ENCODE results near the gene CYTH1. TPM values are rescaled to one million over a fixed set of nuclear protein-coding genes. Genes with fewer than 3 reads are reported as not detected.
A peak's percentile ranks its signal among the peaks of the same experiment; 100 is the strongest.

Gene CYTH1
- total RNA-seq, 1 donor from 2014 or later, result 62.9 TPM

- TF ChIP-seq POLR2AphosphoS5 (IDR thresholded peaks at IDR 0.05; ENCODE audit: insufficient read depth in 1 of 2, low read depth in 1 of 2) (peak in 1 of 2 donors; percentile 11), POLR2A (IDR thresholded peaks at IDR 0.05) (no peak), CTCF (IDR thresholded peaks at IDR 0.05) (no peak)
- H3K4me1 ChIP-seq, result peaks cover 1% of the 10 kb centered on the region
- no peaks in the 10 kb centered on the region for H3K9me3 ChIP-seq
- no peaks in the 10 kb centered on the region for H3K27me3 ChIP-seq
- peaks cover 0 to 93% of the 10 kb centered on the region in 2 donors for H3K36me3 ChIP-seq
- no peak for DNase-seq (ENCODE audit: extremely low spot score in 2 of 2)
- H3K27ac ChIP-seq, result peak overlapping the region; percentile 70
- intact Hi-C loops (cut with DNase I), result no loop called here
- H3K4me3 ChIP-seq, result no peak overlapping the region
Observed at GRCh38 chr17:78818152-78818846, 36.2 kb upstream of the CYTH1 start.

DNA sequence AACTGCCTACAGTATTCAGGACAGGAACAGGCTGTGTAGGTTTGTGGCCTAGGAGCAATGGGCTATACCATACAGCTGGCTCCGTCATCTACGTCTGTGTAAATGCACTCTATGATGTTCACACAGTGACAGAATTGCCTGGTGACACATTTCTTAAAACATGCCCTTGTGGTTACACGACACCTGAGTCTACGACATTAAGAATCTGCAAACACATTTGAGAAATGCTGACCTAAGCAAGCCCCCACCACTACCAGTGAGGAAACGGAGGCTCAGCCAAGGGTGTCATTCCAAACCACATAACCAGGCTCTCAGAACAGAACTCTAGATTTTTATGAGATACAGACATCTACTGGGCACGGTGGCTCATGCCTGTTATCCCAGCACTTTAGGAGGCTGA, 35.0 kb upstream of the CYTH1 start:
- DNase-seq (ENCODE audit: extremely low spot score in 2 of 2), result no peak
- no peak overlapping the region for H3K4me3 ChIP-seq
- intact Hi-C loops (cut with DNase I), result no loop called here
- H3K36me3 ChIP-seq, result peaks cover 0 to 91% of the 10 kb centered on the region in 2 donors
- peak overlapping the region; percentile 70 for H3K27ac ChIP-seq
- H3K4me1 ChIP-seq, result peaks cover 4% of the 10 kb centered on the region
- no peaks in the 10 kb centered on the region for H3K27me3 ChIP-seq
- TF ChIP-seq POLR2A (IDR thresholded peaks at IDR 0.05) (no peak), POLR2AphosphoS5 (IDR thresholded peaks at IDR 0.05; ENCODE audit: insufficient read depth in 1 of 2, low read depth in 1 of 2) (no peak), CTCF (IDR thresholded peaks at IDR 0.05) (no peak)
- H3K9me3 ChIP-seq, result no peaks in the 10 kb centered on the region

DNA sequence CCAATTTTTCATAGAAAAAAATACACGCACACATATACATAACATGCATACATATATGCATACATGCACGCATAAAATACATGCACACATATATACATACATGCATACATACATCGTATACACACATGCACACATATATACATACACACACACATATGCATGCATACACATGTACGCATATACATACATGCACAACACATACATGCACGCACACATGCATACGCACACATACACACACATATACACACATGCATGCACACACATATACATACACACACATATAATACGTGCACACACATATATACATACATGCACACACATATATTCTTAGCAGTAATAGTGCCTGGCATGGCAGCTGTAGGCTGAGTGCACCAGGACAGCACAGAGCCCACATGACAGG, 33.6 kb upstream of the CYTH1 start:
- no peak for DNase-seq (ENCODE audit: extremely low spot score in 2 of 2)
- Histone ChIP-seq H3K4me3 (no peak overlapping the region), H3K27ac (no peak overlapping the region), H3K4me1 (peaks cover 4% of the 10 kb centered on the region), H3K36me3 (peaks cover 0 to 93% of the 10 kb centered on the region in 2 donors), H3K9me3 (no peaks in the 10 kb centered on the region), H3K27me3 (no peaks in the 10 kb centered on the region)
- intact Hi-C loops (cut with DNase I), result no loop called here
- TF ChIP-seq POLR2A (IDR thresholded peaks at IDR 0.05) (no peak), CTCF (IDR thresholded peaks at IDR 0.05) (no peak), POLR2AphosphoS5 (IDR thresholded peaks at IDR 0.05; ENCODE audit: insufficient read depth in 1 of 2, low read depth in 1 of 2) (no peak)

DNA sequence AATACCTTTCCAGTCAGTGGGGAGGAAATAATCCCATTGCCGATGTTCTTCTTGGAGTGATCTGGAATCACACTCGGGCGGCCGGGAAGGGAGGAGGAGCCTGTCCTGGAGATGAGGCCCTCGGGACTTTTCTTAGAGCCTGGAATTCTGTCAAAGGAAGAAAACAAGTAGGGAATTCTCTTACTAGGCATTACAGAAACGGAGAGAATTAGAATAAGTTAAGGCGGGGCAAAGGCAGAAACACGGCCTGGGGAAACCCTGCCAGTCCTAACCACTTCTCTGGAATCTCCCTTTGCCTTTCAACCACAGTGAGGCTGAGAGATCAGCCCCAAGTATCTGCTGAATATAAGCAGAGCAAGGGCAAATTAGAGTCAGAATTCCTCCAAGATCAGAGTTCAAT, 30.8 kb upstream of the CYTH1 start:
- H3K4me3 ChIP-seq, result no peak overlapping the region
- no peaks in the 10 kb centered on the region for H3K9me3 ChIP-seq
- H3K36me3 ChIP-seq, result peaks cover 0 to 86% of the 10 kb centered on the region in 2 donors
- H3K27ac ChIP-seq, result peak overlapping the region; percentile 63
- no peak for DNase-seq (ENCODE audit: extremely low spot score in 2 of 2)
- H3K4me1 ChIP-seq, result peaks cover 4% of the 10 kb centered on the region
- TF ChIP-seq POLR2AphosphoS5 (IDR thresholded peaks at IDR 0.05; ENCODE audit: insufficient read depth in 1 of 2, low read depth in 1 of 2), result peak in 1 of 2 donors; percentile 66
- no peak for TF ChIP-seq CTCF (IDR thresholded peaks at IDR 0.05)
- TF ChIP-seq POLR2A (IDR thresholded peaks at IDR 0.05), result no peak
- intact Hi-C loops (cut with DNase I), result no loop called here
- H3K27me3 ChIP-seq, result no peaks in the 10 kb centered on the region

DNA sequence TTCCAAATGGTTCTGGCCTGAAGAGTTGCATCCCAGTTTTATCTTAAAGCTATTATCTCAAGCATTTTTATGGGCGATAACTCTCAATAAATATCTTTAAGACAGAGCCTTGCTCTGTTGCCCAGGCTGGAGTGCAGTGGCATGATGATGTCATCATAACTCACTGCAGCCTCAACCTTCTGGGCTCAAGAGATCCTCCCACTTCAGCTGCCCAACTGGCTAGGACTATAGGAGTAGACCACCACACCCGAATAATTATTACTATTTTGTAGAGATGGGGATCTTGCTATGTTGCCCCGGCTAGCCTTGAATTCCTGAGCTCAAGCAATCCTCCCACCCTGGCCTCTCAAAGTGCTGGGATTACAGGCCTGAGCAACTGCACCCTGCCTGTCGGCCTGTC, 26.1 kb upstream of the CYTH1 start:
- H3K27ac ChIP-seq, result no peak overlapping the region
- peaks cover 2% of the 10 kb centered on the region for H3K4me1 ChIP-seq
- H3K27me3 ChIP-seq, result no peaks in the 10 kb centered on the region
- H3K4me3 ChIP-seq, result no peak overlapping the region
- no peaks in the 10 kb centered on the region for H3K9me3 ChIP-seq
- H3K36me3 ChIP-seq, result peaks cover 0 to 81% of the 10 kb centered on the region in 2 donors
- TF ChIP-seq POLR2A (IDR thresholded peaks at IDR 0.05), result no peak
- no peak for TF ChIP-seq CTCF (IDR thresholded peaks at IDR 0.05)
- TF ChIP-seq POLR2AphosphoS5 (IDR thresholded peaks at IDR 0.05; ENCODE audit: insufficient read depth in 1 of 2, low read depth in 1 of 2), result no peak
- no peak for DNase-seq (ENCODE audit: extremely low spot score in 2 of 2)
- intact Hi-C loops (cut with DNase I), result no loop called here

Data from vagina (tissue), 2 donors.